Gastroesophageal sphincter (tissue), 4 donors: Measurements from ENCODE around the gene APRT. TPM values are rescaled to one million over a fixed set of nuclear protein-coding genes. Genes with fewer than 3 reads are reported as not detected.
A peak's percentile ranks its signal among the peaks of the same experiment; 100 is the strongest.

ENCODE experiments used
- ATAC-seq: fragments of 150-250 bp; one replicate; pipeline ENCODE4 v1.9.1; 2016; ENCODE audit warnings: mild to moderate bottlenecking, moderate library complexity
- H3K27ac ChIP-seq, 4 donors: fragments of 200-600 bp; sonication (generic) in 3 of 4; 1 replicate in 3 of 4; 2 replicates in 1 of 4; pipeline ENCODE4 v1.5.1; 2016 to 2019
- H3K27me3 ChIP-seq: fragments of 200-600 bp; sonication (generic); one replicate; pipeline ENCODE4 v1.5.1; 2019
- H3K36me3 ChIP-seq, 2 donors: fragments of 200-600 bp; sonication (generic); one replicate each; pipeline ENCODE4 v1.5.1; 2019; ENCODE audit warnings: control low read depth in 1 of 2
- H3K4me1 ChIP-seq, 3 donors: fragments of 200-600 bp; sonication (generic); 1 replicate in 2 of 3; 2 replicates in 1 of 3; pipeline ENCODE4 v1.5.1; 2016 to 2019; ENCODE audit warnings: control low read depth in 2 of 3
- H3K4me3 ChIP-seq, 2 donors: fragments of 200-600 bp; sonication (generic); one replicate each; pipeline ENCODE4 v1.5.1; 2019; ENCODE audit warnings: mild to moderate bottlenecking in 1 of 2, moderate library complexity in 1 of 2
- H3K9me3 ChIP-seq, 3 donors: fragments of 200-600 bp; sonication (generic); one replicate each; pipeline ENCODE4 v1.5.1; 2017 to 2019; ENCODE audit warnings: control low read depth in 2 of 3
- CTCF ChIP-seq, 4 experiments: fragments of 200-600 bp in 2 of 4; fragments of 450-650 bp in 2 of 4; sonication (generic) in 1 of 4; IDR thresholded peaks; one replicate each; pipeline ENCODE4 v1.5.1; 2017 to 2019; ENCODE audit warnings: antibody characterized with exemption in 4 of 4, mild to moderate bottlenecking in 2 of 4, moderate library complexity in 2 of 4
- EP300 ChIP-seq: sonication (generic); formaldehyde crosslinking; IDR thresholded peaks from one replicate; pipeline ENCODE4 v1.6.1; 2017; ENCODE audit warnings: antibody characterized with exemption, mild to moderate bottlenecking
- POLR2A ChIP-seq, 2 donors: fragments of 450-650 bp; IDR thresholded peaks; one replicate each; pipeline ENCODE4 v1.6.1; 2017; ENCODE audit warnings: antibody characterized with exemption in 2 of 2, mild to moderate bottlenecking in 2 of 2, moderate library complexity in 1 of 2
- POLR2AphosphoS5 ChIP-seq: sonication (generic); formaldehyde crosslinking; IDR thresholded peaks from one replicate; pipeline ENCODE4 v1.6.1; 2017; ENCODE audit warnings: antibody characterized with exemption
- WGBS, 2 donors: methylation state at CpG; one replicate each; pipeline ENCODE4 v1.1.5; 2018; ENCODE audit warnings: low coverage in 1 of 2; 5-methylcytosine and 5-hydroxymethylcytosine counted together
- total RNA-seq, 4 donors: library from RNA; depleted of rRNA; stranded (reverse); fragments of >200 nt; gene quantifications; one replicate each; pipeline ENCODE4 v1.1.0, GENCODE V29; 2016

The APRT gene
- total RNA-seq, 4 donors from 2014 or later: 64.9 to 103 (median 92.9) TPM

- H3K9me3 ChIP-seq: no peaks in the 10 kb centered on the region
- WGBS, 2 donors: no CpG with 5 or more reads among the region's 19 CpGs
- H3K27ac ChIP-seq: no peak overlapping the region
- no peak overlapping the region for H3K4me3 ChIP-seq
- H3K4me1 ChIP-seq: peaks cover 0 to 25% (median 7%) of the 10 kb centered on the region in 3 donors
- H3K36me3 ChIP-seq: peaks cover 0 to 9% of the 10 kb centered on the region in 2 donors
- no peaks in the 10 kb centered on the region for H3K27me3 ChIP-seq
- ATAC-seq: no peak
- TF ChIP-seq EP300 (no peak), CTCF (IDR thresholded peaks at IDR 0.05) (peak in 3 of 4 experiments; percentile 41 to 67 (median 51)), POLR2AphosphoS5 (no peak), POLR2A (IDR thresholded peaks at IDR 0.05) (no peak)
Measured at GRCh38 chr16:88815901-88816589, 4.3 kb upstream of the APRT start.

- Histone ChIP-seq H3K4me3 (no peak overlapping the region), H3K9me3 (no peaks in the 10 kb centered on the region), H3K27ac (no peak overlapping the region), H3K27me3 (no peaks in the 10 kb centered on the region), H3K36me3 (peaks cover 0 to 2% of the 10 kb centered on the region in 2 donors), H3K4me1 (peaks cover 0 to 33% (median 15%) of the 10 kb centered on the region in 3 donors)
- ATAC-seq: no peak
- TF ChIP-seq POLR2AphosphoS5 (no peak), EP300 (no peak)
- WGBS, 2 donors: 75% methylated on average over 5 of the region's 10 CpGs; no CpG with 5 or more reads in 1 of the 2 donors
Measured at GRCh38 chr16:88815227-88815626, 3.5 kb upstream of the APRT start.

GRCh38 chr16:88814144-88814502, 2.4 kb upstream of the APRT start:
- TF ChIP-seq POLR2AphosphoS5 (no peak), EP300 (no peak), POLR2A (IDR thresholded peaks at IDR 0.05) (no peak), CTCF (IDR thresholded peaks at IDR 0.05) (no peak)
- no peak overlapping the region for H3K27ac ChIP-seq
- peaks cover 0 to 12% of the 10 kb centered on the region in 2 donors for H3K36me3 ChIP-seq
- no peaks in the 10 kb centered on the region for H3K9me3 ChIP-seq
- no peaks in the 10 kb centered on the region for H3K27me3 ChIP-seq
- no peak for ATAC-seq
- H3K4me1 ChIP-seq: peaks cover 0 to 44% (median 22%) of the 10 kb centered on the region in 3 donors
- H3K4me3 ChIP-seq: no peak overlapping the region
- WGBS, 2 donors: 71% methylated on average over 10 of the region's 13 CpGs; no CpG with 5 or more reads in 1 of the 2 donors

- no peaks in the 10 kb centered on the region for H3K9me3 ChIP-seq
- TF ChIP-seq POLR2AphosphoS5: no peak
- TF ChIP-seq POLR2A (IDR thresholded peaks at IDR 0.05): no peak
- no peak for TF ChIP-seq CTCF (IDR thresholded peaks at IDR 0.05)
- TF ChIP-seq EP300: no peak
- H3K4me1 ChIP-seq: peaks cover 0 to 45% (median 22%) of the 10 kb centered on the region in 3 donors
- H3K27me3 ChIP-seq: no peaks in the 10 kb centered on the region
- peaks cover 0 to 19% of the 10 kb centered on the region in 2 donors for H3K36me3 ChIP-seq
- H3K4me3 ChIP-seq: no peak overlapping the region
- WGBS, 2 donors: 42 to 47% methylated on average over 7 to 15 of the region's 26 CpGs
- H3K27ac ChIP-seq: peak overlapping the region in 3 of 4 donors; percentile 90 to 97 (median 93)
- ATAC-seq: no peak
Measured at GRCh38 chr16:88813269-88814143, 1.8 kb upstream of the APRT start.

GRCh38 chr16:88812513-88813268, 963 bp upstream of the APRT start:
- Histone ChIP-seq H3K4me1 (peaks cover 0 to 45% (median 22%) of the 10 kb centered on the region in 3 donors), H3K4me3 (peak overlapping the region; percentile 56 to 68), H3K36me3 (peaks cover 0 to 27% of the 10 kb centered on the region in 2 donors), H3K27ac (peak overlapping the region; percentile 79 to 97 (median 92)), H3K9me3 (no peaks in the 10 kb centered on the region), H3K27me3 (no peaks in the 10 kb centered on the region)
- TF ChIP-seq EP300: no peak
- peak in 1 of 4 experiments; percentile 21 for TF ChIP-seq CTCF (IDR thresholded peaks at IDR 0.05)
- no peak for TF ChIP-seq POLR2A (IDR thresholded peaks at IDR 0.05)
- peak; percentile 3 for TF ChIP-seq POLR2AphosphoS5
- 0 to 39% methylated on average over 1 to 17 of the region's 37 CpGs for WGBS, 2 donors
- ATAC-seq: peak; percentile 34
